HG03439 (cell line): ENCODE data around the gene FAM20C.
A peak's percentile ranks its signal among the peaks of the same experiment; 100 is the strongest.

ENCODE experiments used
- ATAC-seq: cut with Tn5 transposase; IDR thresholded peaks from one replicate; pipeline ENCODE4 v1.9.1; 2021; ENCODE audit warnings: mild to moderate bottlenecking, moderate library complexity; ENCODE audit not compliant: unreplicated experiment

FAM20C gene

GRCh38 chr7:191981-192649 is at the start of gene FAM20C:
Gene FAM20C, plus strand, starts transcription at chr7:192571. Its CDS starts 629 bp downstream, at chr7:193200.
- no peak for ATAC-seq

- no peak for ATAC-seq
Observed at GRCh38 chr7:143145-143751, 49.1 kb upstream of the FAM20C start.

- ATAC-seq, result no peak
Observed at GRCh38 chr7:143811-144453, 48.4 kb upstream of the FAM20C start.

GRCh38 chr7:144454-144826 is 47.9 kb upstream of the FAM20C start:
- ATAC-seq, result no peak

GRCh38 chr7:145863-146262 is 46.5 kb upstream of the FAM20C start:
- ATAC-seq, result no peak

GRCh38 chr7:148543-148931 is 43.8 kb upstream of the FAM20C start:
- no peak for ATAC-seq

GRCh38 chr7:148932-149790 is 43.2 kb upstream of the FAM20C start:
- ATAC-seq, result peak; percentile 95

GRCh38 chr7:149791-150636 is 42.4 kb upstream of the FAM20C start:
- no peak for ATAC-seq

GRCh38 chr7:150811-151221 is 41.6 kb upstream of the FAM20C start:
- ATAC-seq, result no peak

GRCh38 chr7:151346-152050 is 40.9 kb upstream of the FAM20C start:
- no peak for ATAC-seq

- ATAC-seq, result no peak
Observed at GRCh38 chr7:152702-153391, 39.5 kb upstream of the FAM20C start.

GRCh38 chr7:153604-154003 is 38.8 kb upstream of the FAM20C start:
- ATAC-seq, result no peak

GRCh38 chr7:154096-154799 is 38.1 kb upstream of the FAM20C start:
- ATAC-seq, result no peak

GRCh38 chr7:155469-155900 is 36.9 kb upstream of the FAM20C start:
- ATAC-seq, result no peak

- no peak for ATAC-seq
Observed at GRCh38 chr7:156111-157007, 36.0 kb upstream of the FAM20C start.

GRCh38 chr7:157008-157310 is 35.4 kb upstream of the FAM20C start:
- no peak for ATAC-seq

GRCh38 chr7:157771-158625 is 34.4 kb upstream of the FAM20C start:
- ATAC-seq, result no peak
